NT2/D1 (cell line): ENCODE measurements around the gene ECT2L.

Source experiments
- DNase-seq: peaks from one replicate; pipeline ENCODE4 v3.0.0-alpha.2; 2011; ENCODE audit warnings: low read depth, low spot score
- H3K27me3 ChIP-seq: 2 replicates; pipeline ENCODE4 v1.6.0; 2011; ENCODE audit warnings: mild to moderate bottlenecking; ENCODE audit not compliant: insufficient read length, insufficient read depth
- H3K36me3 ChIP-seq: 2 replicates; pipeline ENCODE4 v1.6.1; 2011; ENCODE audit warnings: mild to moderate bottlenecking, low read length, mixed read lengths; ENCODE audit not compliant: insufficient read depth, insufficient read length
- H3K4me1 ChIP-seq: 2 replicates; pipeline ENCODE4 v1.5.1; 2011; ENCODE audit not compliant: insufficient read depth, insufficient read length
- H3K4me3 ChIP-seq: 2 replicates; pipeline ENCODE4 v1.5.1; 2011; ENCODE audit warnings: low read depth; ENCODE audit not compliant: insufficient read length
- H3K9ac ChIP-seq: 2 replicates; pipeline ENCODE4 v1.6.0; 2011; ENCODE audit warnings: low read depth; ENCODE audit not compliant: insufficient read length
- H3K9me3 ChIP-seq: 2 replicates; pipeline ENCODE4 v1.5.1; 2011; ENCODE audit warnings: mild to moderate bottlenecking, low read length; ENCODE audit not compliant: insufficient read depth
- SUZ12 ChIP-seq: IDR thresholded peaks from 2 replicates; pipeline ENCODE4 v1.6.1; 2011; ENCODE audit not compliant: insufficient read length, insufficient read depth; ENCODE audit errors: extremely low read depth
- YY1 ChIP-seq: IDR thresholded peaks from 2 replicates; pipeline ENCODE4 v1.6.1; 2011; ENCODE audit not compliant: insufficient read length, insufficient read depth
- ZNF274 ChIP-seq: IDR thresholded peaks from 2 replicates; pipeline ENCODE4 v1.6.1; 2011; ENCODE audit warnings: mild to moderate bottlenecking, low read depth, low read length

Gene ECT2L

GRCh38 chr6:138865480-138866109, 69.7 kb downstream of the ECT2L start:
- no peak for DNase-seq
- TF ChIP-seq SUZ12 (no peak), ZNF274 (no peak)

GRCh38 chr6:138868181-138868580, 72.3 kb downstream of the ECT2L start:
- H3K4me3 ChIP-seq: no peak overlapping the region
- TF ChIP-seq YY1: no peak
- no peak for TF ChIP-seq SUZ12
- no peak for TF ChIP-seq ZNF274
- H3K4me1 ChIP-seq: no peaks in the 10 kb centered on the region
- H3K9me3 ChIP-seq: no peaks in the 10 kb centered on the region
- no peak for DNase-seq
- no peak overlapping the region for H3K9ac ChIP-seq
- H3K27me3 ChIP-seq: no peaks in the 10 kb centered on the region
- H3K36me3 ChIP-seq: no peaks in the 10 kb centered on the region

More at GRCh38 chr6:138865480-138866109, 69.7 kb downstream of the ECT2L start:
- Histone ChIP-seq H3K27me3 (no peaks in the 10 kb centered on the region), H3K9me3 (no peaks in the 10 kb centered on the region), H3K9ac (no peak overlapping the region), H3K4me3 (no peak overlapping the region), H3K4me1 (no peaks in the 10 kb centered on the region), H3K36me3 (no peaks in the 10 kb centered on the region)

GRCh38 chr6:138869398-138869797, 73.5 kb downstream of the ECT2L start:
- H3K9ac ChIP-seq: no peak overlapping the region
- no peaks in the 10 kb centered on the region for H3K27me3 ChIP-seq
- no peak for DNase-seq
- no peak overlapping the region for H3K4me3 ChIP-seq
- no peaks in the 10 kb centered on the region for H3K4me1 ChIP-seq
- TF ChIP-seq ZNF274 (no peak), YY1 (no peak), SUZ12 (no peak)
- no peaks in the 10 kb centered on the region for H3K9me3 ChIP-seq
- H3K36me3 ChIP-seq: no peaks in the 10 kb centered on the region

GRCh38 chr6:138873191-138873590, 77.3 kb downstream of the ECT2L start:
- Histone ChIP-seq H3K4me3 (no peak overlapping the region), H3K9me3 (no peaks in the 10 kb centered on the region), H3K27me3 (no peaks in the 10 kb centered on the region), H3K4me1 (peaks cover 2% of the 10 kb centered on the region), H3K9ac (no peak overlapping the region), H3K36me3 (no peaks in the 10 kb centered on the region)
- TF ChIP-seq ZNF274 (no peak), YY1 (no peak), SUZ12 (no peak)
- DNase-seq: no peak

GRCh38 chr6:138882369-138883017, 86.6 kb downstream of the ECT2L start:
- Histone ChIP-seq H3K9ac (no peak overlapping the region), H3K27me3 (no peaks in the 10 kb centered on the region)
- no peak for DNase-seq

GRCh38 chr6:138885156-138885819, 89.4 kb downstream of the ECT2L start:
- Histone ChIP-seq H3K4me1 (no peaks in the 10 kb centered on the region), H3K36me3 (no peaks in the 10 kb centered on the region), H3K9ac (no peak overlapping the region), H3K9me3 (no peaks in the 10 kb centered on the region; the same call in 1 of the 2 replicates), H3K27me3 (no peaks in the 10 kb centered on the region), H3K4me3 (no peak overlapping the region)
- TF ChIP-seq YY1 (no peak), SUZ12 (no peak), ZNF274 (no peak)
- no peak for DNase-seq

More at GRCh38 chr6:138882369-138883017, 86.6 kb downstream of the ECT2L start:
- TF ChIP-seq YY1 (no peak), ZNF274 (no peak), SUZ12 (no peak)
- H3K36me3 ChIP-seq: no peaks in the 10 kb centered on the region
- H3K4me3 ChIP-seq: no peak overlapping the region
- no peaks in the 10 kb centered on the region for H3K4me1 ChIP-seq
- H3K9me3 ChIP-seq: no peaks in the 10 kb centered on the region; the same call in 1 of the 2 replicates

GRCh38 chr6:138891255-138891986, 95.5 kb downstream of the ECT2L start:
- Histone ChIP-seq H3K4me1 (no peaks in the 10 kb centered on the region), H3K4me3 (no peak overlapping the region), H3K9ac (no peak overlapping the region), H3K27me3 (no peaks in the 10 kb centered on the region), H3K9me3 (no peaks in the 10 kb centered on the region), H3K36me3 (no peaks in the 10 kb centered on the region)
- no peak for DNase-seq
- no peak for TF ChIP-seq YY1
- TF ChIP-seq ZNF274: no peak
- no peak for TF ChIP-seq SUZ12
